Transverse colon (tissue), 3 donors: Measurements from ENCODE around the gene PDGFD.

Experiments
- CTCF ChIP-seq, 5 experiments: fragments of 200-600 bp in 3 of 5; fragments of 450-650 bp in 2 of 5; sonication (generic) in 3 of 5; IDR thresholded peaks; 1 replicate in 2 of 5; 2 replicates in 3 of 5; pipeline ENCODE4 v1.5.1; 2016 to 2017; ENCODE audit warnings: antibody characterized with exemption in 5 of 5, inconsistent platforms in 3 of 5, mild to moderate bottlenecking in 2 of 5, moderate library complexity in 1 of 5
- POLR2A ChIP-seq: fragments of 450-650 bp; IDR thresholded peaks from one replicate; pipeline ENCODE4 v1.6.1; 2016; ENCODE audit warnings: antibody characterized with exemption, mild to moderate bottlenecking, moderate library complexity

GRCh38 chr11:104106136-104106754 is 57.7 kb downstream of the PDGFD start:
- TF ChIP-seq POLR2A (no peak), CTCF (IDR thresholded peaks at IDR 0.05) (no peak)
